Measurements from ENCODE around the gene PHB1. TPM values are rescaled to one million over a fixed set of nuclear protein-coding genes. Genes with fewer than 3 reads are reported as not detected.

The PHB1 gene
- total and polyA plus RNA-seq, 5 donors, result 186 to 239 (median 213) TPM

- H3K4me1 ChIP-seq (ENCODE audit: control insufficient read depth, insufficient read depth, low read length), result peaks cover 6% of the 10 kb centered on the region
- intact Hi-C loops (cut with DNase I), result no loop called here
Measured at GRCh38 chr17:49361902-49362722, 52.6 kb downstream of the PHB1 start, which contains the start of gene ZNF652. ZNF652 (minus strand) TSS chr17:49362250; CDS start chr17:49317725, 44,525 bp downstream.

GRCh38 chr17:49361129-49361901 lies 53.4 kb downstream of the PHB1 start:
- ATAC-seq (peak; percentile 42 to 47), DNase-seq (peak in 2 of 3 donors; percentile 26 to 78)
- peaks cover 6% of the 10 kb centered on the region for H3K4me1 ChIP-seq (ENCODE audit: control insufficient read depth, insufficient read depth, low read length)
- WGBS, result under 1% methylated on average over 52 of the region's 52 CpGs
- H3K9me3 ChIP-seq (ENCODE audit: control insufficient read depth, low read length), result no peaks in the 10 kb centered on the region
- intact Hi-C loops (cut with DNase I), result no loop called here
- peak overlapping the region; percentile 94 for H3K4me3 ChIP-seq (ENCODE audit: low read length)
- H3K27ac ChIP-seq (ENCODE audit: low read length), result peak overlapping the region; percentile 97
- no peaks in the 10 kb centered on the region for H3K27me3 ChIP-seq (ENCODE audit: control insufficient read depth, insufficient read depth)

More at GRCh38 chr17:49361902-49362722, 52.6 kb downstream of the PHB1 start, which contains the start of gene ZNF652:
- Histone ChIP-seq H3K27me3 (ENCODE audit: control insufficient read depth, insufficient read depth) (no peaks in the 10 kb centered on the region), H3K9me3 (ENCODE audit: control insufficient read depth, low read length) (no peaks in the 10 kb centered on the region), H3K4me3 (ENCODE audit: low read length) (peak within 1 kb of the TSS; percentile 94), H3K27ac (ENCODE audit: low read length) (peak within 1 kb of the TSS; percentile 97)
- ATAC-seq (peak; percentile 94), DNase-seq (peak; percentile 86 to 96 (median 96))
- under 1% methylated on average over 90 of the region's 106 CpGs for WGBS

GRCh38 chr17:49360796-49361128 lies 53.9 kb downstream of the PHB1 start:
- intact Hi-C loops (cut with DNase I), result no loop called here
- Histone ChIP-seq H3K9me3 (ENCODE audit: control insufficient read depth, low read length) (no peaks in the 10 kb centered on the region), H3K4me3 (ENCODE audit: low read length) (peak overlapping the region; percentile 94), H3K27me3 (ENCODE audit: control insufficient read depth, insufficient read depth) (no peaks in the 10 kb centered on the region), H3K27ac (ENCODE audit: low read length) (no peak overlapping the region), H3K4me1 (ENCODE audit: control insufficient read depth, insufficient read depth, low read length) (peaks cover 6% of the 10 kb centered on the region)
- DNase-seq (no peak), ATAC-seq (peak in 1 of 2 donors; percentile 11)
- WGBS, result 3% methylated on average over 8 of the region's 8 CpGs

GRCh38 chr17:49359990-49360795 lies 54.5 kb downstream of the PHB1 start:
- WGBS, result 24% methylated on average over 8 of the region's 8 CpGs
- intact Hi-C loops (cut with DNase I), result no loop called here
- DNase-seq (no peak), ATAC-seq (no peak)
- Histone ChIP-seq H3K9me3 (ENCODE audit: control insufficient read depth, low read length) (no peaks in the 10 kb centered on the region), H3K27me3 (ENCODE audit: control insufficient read depth, insufficient read depth) (no peaks in the 10 kb centered on the region), H3K27ac (ENCODE audit: low read length) (no peak overlapping the region), H3K4me1 (ENCODE audit: control insufficient read depth, insufficient read depth, low read length) (peaks cover 6% of the 10 kb centered on the region), H3K4me3 (ENCODE audit: low read length) (peak overlapping the region; percentile 94)

GRCh38 chr17:49358641-49359247 lies 55.9 kb downstream of the PHB1 start:
- peaks cover 6% of the 10 kb centered on the region for H3K4me1 ChIP-seq (ENCODE audit: control insufficient read depth, insufficient read depth, low read length)
- WGBS, result 36% methylated on average over 4 of the region's 4 CpGs
- H3K27me3 ChIP-seq (ENCODE audit: control insufficient read depth, insufficient read depth), result no peaks in the 10 kb centered on the region
- H3K9me3 ChIP-seq (ENCODE audit: control insufficient read depth, low read length), result no peaks in the 10 kb centered on the region
- DNase-seq (no peak), ATAC-seq (no peak)
- intact Hi-C loops (cut with DNase I), result no loop called here
- H3K4me3 ChIP-seq (ENCODE audit: low read length), result no peak overlapping the region
- H3K27ac ChIP-seq (ENCODE audit: low read length), result no peak overlapping the region

GRCh38 chr17:49357516-49357915 lies 57.2 kb downstream of the PHB1 start:
- peaks cover 6% of the 10 kb centered on the region for H3K4me1 ChIP-seq (ENCODE audit: control insufficient read depth, insufficient read depth, low read length)
- H3K4me3 ChIP-seq (ENCODE audit: low read length), result no peak overlapping the region
- no peak for DNase-seq
- no peak overlapping the region for H3K27ac ChIP-seq (ENCODE audit: low read length)
- WGBS, result 71% methylated on average over 3 of the region's 3 CpGs
- ATAC-seq, result no peak
- no peaks in the 10 kb centered on the region for H3K9me3 ChIP-seq (ENCODE audit: control insufficient read depth, low read length)
- H3K27me3 ChIP-seq (ENCODE audit: control insufficient read depth, insufficient read depth), result no peaks in the 10 kb centered on the region
- intact Hi-C loops (cut with DNase I), result no loop called here

GRCh38 chr17:49356320-49356719 lies 58.4 kb downstream of the PHB1 start:
- no peaks in the 10 kb centered on the region for H3K27me3 ChIP-seq (ENCODE audit: control insufficient read depth, insufficient read depth)
- intact Hi-C loops (cut with DNase I), result no loop called here
- H3K9me3 ChIP-seq (ENCODE audit: control insufficient read depth, low read length), result no peaks in the 10 kb centered on the region
- DNase-seq, result no peak
- H3K27ac ChIP-seq (ENCODE audit: low read length), result no peak overlapping the region
- 94% methylated on average over 5 of the region's 5 CpGs for WGBS
- no peak overlapping the region for H3K4me3 ChIP-seq (ENCODE audit: low read length)
- H3K4me1 ChIP-seq (ENCODE audit: control insufficient read depth, insufficient read depth, low read length), result peaks cover 7% of the 10 kb centered on the region
- ATAC-seq, result no peak

Other genes with a start within 250 kb of the PHB1 start
- 1 to 10 TPM; 1.6 to 2.1 (median 1.9) TPM for gene GNGT2, start 204.3 kb downstream of the PHB1 start, total RNA-seq
- gene GNGT2, start 204.3 kb downstream of the PHB1 start, polyA plus RNA-seq, result 2.7 TPM
- gene ABI3, start 204.2 kb downstream of the PHB1 start, total RNA-seq, result 10 to 100 TPM in 1 of 4 donors, 1 to 10 TPM in 3; 5.7 to 11.4 (median 8.4) TPM
- 4.6 TPM for gene ABI3, start 204.2 kb downstream of the PHB1 start, polyA plus RNA-seq
- gene PHOSPHO1, start 184.1 kb downstream of the PHB1 start, total RNA-seq, result under 1 TPM; 0.39 to 0.99 (median 0.62) TPM
- 1.1 TPM for gene PHOSPHO1, start 184.1 kb downstream of the PHB1 start, polyA plus RNA-seq
- 10 to 100 TPM; 23.7 to 30.7 (median 24.4) TPM for gene ZNF652, start 52.6 kb downstream of the PHB1 start, total RNA-seq
- gene ZNF652, start 52.6 kb downstream of the PHB1 start, polyA plus RNA-seq, result 15.3 TPM
- 10 to 100 TPM; 21.6 to 39.8 (median 29.4) TPM for gene NGFR, start 80.4 kb upstream of the PHB1 start, total RNA-seq
- gene NGFR, start 80.4 kb upstream of the PHB1 start, polyA plus RNA-seq, result 16.5 TPM
- 1 to 10 TPM; 3.8 to 6.5 (median 4.9) TPM for gene NXPH3, start 161.0 kb upstream of the PHB1 start, total RNA-seq
- 5.9 TPM for gene NXPH3, start 161.0 kb upstream of the PHB1 start, polyA plus RNA-seq

All from right cardiac atrium (tissue), 5 donors.